ENCODE measurements around the gene HOOK2.
"Not testable (repeated sequence)": the region's sequence is repeated elsewhere in the genome, so short reads cannot be mapped to it uniquely, and the experiment has no call there.

Gene HOOK2, protein sequence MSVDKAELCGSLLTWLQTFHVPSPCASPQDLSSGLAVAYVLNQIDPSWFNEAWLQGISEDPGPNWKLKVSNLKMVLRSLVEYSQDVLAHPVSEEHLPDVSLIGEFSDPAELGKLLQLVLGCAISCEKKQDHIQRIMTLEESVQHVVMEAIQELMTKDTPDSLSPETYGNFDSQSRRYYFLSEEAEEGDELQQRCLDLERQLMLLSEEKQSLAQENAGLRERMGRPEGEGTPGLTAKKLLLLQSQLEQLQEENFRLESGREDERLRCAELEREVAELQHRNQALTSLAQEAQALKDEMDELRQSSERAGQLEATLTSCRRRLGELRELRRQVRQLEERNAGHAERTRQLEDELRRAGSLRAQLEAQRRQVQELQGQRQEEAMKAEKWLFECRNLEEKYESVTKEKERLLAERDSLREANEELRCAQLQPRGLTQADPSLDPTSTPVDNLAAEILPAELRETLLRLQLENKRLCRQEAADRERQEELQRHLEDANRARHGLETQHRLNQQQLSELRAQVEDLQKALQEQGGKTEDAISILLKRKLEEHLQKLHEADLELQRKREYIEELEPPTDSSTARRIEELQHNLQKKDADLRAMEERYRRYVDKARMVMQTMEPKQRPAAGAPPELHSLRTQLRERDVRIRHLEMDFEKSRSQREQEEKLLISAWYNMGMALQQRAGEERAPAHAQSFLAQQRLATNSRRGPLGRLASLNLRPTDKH

DNA sequence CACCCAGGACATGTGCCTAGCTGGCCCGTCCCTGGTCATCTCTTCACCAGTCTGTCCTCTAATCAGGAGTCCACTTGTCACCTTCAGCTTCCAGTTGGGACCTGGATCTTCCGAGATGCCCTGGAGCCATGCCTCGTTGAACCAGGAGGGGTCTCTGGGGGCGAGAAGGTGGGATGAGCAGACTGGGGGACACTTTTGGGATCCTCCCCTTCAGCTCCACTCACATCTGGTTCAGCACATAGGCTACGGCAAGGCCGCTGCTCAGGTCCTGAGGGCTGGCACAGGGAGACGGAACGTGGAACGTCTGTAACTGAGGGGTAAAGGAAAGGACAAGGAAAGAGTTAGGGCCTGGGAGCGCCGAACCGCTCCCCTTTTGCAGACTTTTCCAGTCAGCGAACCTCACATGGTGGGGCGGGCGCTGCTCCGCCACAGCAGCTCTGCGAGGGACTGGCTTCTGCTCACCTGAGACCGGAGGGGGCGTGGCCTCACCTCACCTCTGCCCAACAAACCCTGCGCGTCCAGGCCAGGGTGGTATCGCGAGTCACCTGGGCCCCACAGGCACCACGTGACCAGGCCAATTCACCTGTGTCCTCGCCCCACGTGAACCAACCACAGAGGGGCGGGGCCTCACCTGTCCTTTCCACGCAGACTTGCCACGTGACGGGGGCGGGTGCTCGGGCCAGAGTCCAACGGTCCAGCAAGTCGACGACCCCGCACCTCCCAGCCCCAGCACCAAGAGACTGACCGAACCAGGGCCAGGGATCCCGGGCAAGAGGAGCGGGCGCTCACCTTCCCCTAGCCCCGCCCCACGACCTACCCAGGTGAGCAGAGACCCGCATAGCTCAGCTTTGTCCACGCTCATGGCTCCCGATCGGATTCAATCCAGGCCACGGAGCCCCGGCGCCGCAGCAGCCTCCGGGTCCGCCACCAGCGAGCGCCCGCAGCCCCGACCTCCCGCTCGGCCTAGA lies at the start of gene HOOK2:
Gene HOOK2 (minus strand): TSS at position 965 of the 968 bp plus-strand sequence. CDS start 103 bp downstream, at position 862.
- no peak for DNase-seq (ENCODE audit: low read depth)

DNA sequence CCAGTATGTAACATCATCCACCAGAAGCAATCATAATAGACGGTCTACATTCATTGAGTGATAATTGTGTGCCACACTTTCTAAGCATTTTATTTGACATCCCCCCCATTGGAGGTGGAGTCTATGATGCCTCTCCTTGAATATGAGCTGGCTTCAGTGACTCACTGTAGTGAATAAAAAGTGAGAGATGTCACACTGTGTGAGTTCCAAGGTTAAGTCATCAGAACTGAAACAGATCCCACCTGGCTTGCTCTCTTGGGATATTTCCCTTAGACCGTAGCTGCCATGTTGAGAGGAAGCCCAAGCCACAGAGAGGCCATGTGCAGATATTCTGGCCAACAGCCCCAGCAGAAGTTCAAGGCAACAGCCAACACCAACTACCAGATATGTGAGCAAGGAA lies 46.4 kb upstream of the HOOK2 start:
- DNase-seq (ENCODE audit: low read depth): no peak

DNA sequence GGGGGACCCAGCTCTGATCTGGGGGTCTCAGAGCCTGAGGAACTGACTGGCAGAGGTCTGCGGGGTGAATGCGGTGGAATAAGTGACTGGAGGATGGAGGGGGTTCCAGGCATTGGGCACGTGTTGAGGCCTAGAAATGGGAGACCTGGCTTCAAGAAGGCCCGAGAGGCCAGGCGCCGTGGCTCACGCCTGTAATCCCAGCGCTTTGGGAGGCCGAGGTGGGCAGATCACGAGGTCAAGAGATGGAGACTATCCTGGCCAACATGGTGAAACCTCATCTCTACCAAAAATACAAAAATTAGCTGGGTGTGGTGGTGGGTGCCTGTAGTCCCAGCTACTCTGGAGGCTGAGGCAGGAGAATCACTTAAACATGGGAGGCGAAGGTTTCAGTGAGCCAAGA lies 42.5 kb upstream of the HOOK2 start:
- not testable (repeated sequence) for DNase-seq (ENCODE audit: low read depth)

DNA sequence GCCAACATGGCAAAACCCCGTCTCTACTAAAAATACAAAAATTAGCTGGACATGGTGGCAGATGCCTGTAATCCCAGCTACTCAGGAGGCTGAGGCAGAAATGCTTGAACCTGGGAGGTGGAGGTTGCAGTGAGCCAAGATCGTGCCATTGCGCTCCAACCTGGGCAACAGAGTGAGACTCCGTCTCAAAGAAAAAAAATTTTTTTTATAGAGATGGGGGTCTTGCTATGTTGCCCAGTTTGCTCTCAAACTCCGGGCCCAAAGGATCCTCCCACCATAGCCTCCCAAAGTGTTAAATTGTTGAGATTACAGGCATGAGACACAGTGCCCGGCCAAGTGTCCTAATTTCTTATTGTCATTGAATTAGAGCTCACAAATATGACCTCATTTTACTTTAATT lies 41.8 kb upstream of the HOOK2 start:
- DNase-seq (ENCODE audit: low read depth): not testable (repeated sequence)

DNA sequence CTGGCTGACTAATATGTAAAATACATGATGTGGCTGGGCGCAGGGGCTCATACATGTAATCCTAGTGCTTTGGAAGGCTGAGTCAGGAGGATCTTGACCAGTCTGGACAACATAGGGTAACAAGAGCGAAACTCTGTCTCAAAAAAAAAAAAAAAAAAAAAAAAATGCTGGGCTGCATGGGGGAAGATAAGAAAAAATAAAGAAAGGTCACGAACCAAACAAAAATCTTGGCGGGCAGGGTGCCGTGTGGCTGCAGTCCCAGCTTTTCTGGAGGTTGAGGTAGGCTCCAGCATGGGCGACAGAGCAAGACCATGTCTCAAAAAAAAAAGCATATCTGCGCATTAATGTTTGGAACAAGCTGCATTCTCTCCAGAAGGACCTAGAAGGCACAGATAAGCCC lies 39.7 kb upstream of the HOOK2 start:
- no peak for DNase-seq (ENCODE audit: low read depth)

DNA sequence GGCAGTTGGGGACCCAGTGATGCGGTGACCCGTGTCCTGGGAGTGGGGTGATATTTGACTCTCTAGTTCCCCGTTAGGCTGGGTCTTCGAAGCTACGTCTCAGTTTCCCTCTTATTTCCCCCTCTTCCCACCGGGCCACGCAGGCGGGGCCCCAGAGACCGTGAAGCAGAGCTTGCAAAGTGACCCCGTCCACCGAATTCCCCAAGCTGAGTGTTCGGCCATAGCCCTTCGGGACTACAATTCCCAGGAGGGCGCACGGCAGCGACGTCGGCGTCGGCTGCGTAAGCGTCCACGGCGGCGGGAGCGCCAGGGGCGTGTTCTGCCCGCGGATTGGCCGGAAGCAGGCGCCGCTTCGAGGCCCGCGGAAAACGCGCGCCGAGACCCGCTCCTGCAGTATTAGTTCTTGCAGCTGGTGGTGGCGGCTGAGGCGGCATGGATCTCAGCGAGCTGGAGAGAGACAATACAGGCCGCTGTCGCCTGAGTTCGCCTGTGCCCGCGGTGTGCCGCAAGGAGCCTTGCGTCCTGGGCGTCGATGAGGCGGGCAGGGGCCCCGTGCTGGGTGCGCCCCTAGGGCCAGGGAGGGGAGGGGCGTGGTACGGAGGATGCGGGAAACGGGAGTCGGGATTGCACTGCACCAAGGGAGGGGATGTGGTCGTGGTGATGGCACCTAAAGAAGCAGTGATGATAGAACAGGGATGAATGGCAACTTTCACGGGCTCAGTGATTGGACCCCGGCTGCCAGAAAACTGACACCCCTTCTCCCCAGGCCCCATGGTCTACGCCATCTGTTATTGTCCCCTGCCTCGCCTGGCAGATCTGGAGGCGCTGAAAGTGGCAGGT lies 31.1 kb upstream of the HOOK2 start, which contains the start of gene RNASEH2A:
Gene RNASEH2A (plus strand): TSS at position 343 of the 840 bp plus-strand sequence. CDS start 90 bp downstream, at position 433.
- peak; percentile 78 for DNase-seq (ENCODE audit: low read depth)

DNA sequence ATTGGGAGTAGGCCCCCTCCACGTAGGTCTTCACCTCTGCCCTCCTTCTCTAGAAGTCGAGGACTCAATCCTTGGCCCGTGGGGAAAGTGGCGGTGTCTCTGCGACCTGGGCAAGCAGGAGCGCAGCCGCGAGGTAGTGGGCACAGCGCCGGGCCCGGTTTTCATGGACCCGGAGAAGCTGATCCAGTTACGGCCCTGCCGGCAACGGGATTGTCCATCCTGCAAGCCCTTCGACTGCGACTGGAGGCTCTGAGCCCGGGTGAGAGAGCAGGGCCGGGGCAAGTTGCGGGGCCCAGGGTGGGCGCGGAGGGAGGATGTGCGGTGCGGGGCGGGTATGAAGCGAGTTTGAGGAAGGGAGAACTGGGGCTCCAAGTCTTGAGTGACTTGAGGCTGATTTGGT lies 28.7 kb upstream of the HOOK2 start:
- DNase-seq (ENCODE audit: low read depth): no peak

DNA sequence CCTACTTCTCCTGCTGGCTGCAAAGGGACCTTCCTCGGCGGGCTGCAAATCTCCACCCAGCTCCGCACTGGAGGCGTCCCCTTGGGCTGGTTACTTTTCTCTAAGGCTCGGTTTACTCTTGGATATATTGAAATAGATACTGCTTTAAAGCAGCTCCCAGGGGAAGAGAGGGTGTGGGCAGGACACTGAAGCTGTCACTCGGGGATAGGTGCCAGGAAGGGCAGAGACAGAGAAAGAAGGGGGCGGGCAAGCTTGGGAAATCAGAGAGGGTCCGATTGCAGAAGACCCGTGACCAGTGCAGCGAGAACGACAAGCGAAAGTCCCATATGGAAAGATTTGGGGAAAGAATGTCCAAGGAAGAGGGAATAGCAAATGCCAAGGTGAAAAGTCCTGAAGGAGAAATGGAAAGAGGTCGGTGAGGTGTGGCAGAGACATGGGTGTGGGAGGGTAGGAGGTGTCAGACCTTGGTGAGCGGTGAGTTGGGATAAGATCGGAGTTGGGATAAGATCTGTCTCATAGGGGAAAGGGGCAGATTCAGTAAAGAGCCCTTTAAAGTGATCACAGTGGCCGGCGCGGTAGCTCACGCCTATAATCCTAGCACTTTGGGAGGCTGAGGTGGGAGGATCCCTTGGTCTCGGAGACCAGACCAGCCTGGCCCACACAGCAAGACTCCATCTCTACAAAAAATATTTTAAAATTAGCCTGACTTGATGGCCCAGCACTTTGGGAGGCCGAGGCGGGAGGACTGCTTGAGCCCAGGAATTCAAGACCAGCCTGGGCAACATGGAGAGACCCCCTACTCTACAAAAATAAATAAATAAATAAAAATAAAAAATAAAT lies 27.1 kb upstream of the HOOK2 start:
- DNase-seq (ENCODE audit: low read depth): no peak

DNA sequence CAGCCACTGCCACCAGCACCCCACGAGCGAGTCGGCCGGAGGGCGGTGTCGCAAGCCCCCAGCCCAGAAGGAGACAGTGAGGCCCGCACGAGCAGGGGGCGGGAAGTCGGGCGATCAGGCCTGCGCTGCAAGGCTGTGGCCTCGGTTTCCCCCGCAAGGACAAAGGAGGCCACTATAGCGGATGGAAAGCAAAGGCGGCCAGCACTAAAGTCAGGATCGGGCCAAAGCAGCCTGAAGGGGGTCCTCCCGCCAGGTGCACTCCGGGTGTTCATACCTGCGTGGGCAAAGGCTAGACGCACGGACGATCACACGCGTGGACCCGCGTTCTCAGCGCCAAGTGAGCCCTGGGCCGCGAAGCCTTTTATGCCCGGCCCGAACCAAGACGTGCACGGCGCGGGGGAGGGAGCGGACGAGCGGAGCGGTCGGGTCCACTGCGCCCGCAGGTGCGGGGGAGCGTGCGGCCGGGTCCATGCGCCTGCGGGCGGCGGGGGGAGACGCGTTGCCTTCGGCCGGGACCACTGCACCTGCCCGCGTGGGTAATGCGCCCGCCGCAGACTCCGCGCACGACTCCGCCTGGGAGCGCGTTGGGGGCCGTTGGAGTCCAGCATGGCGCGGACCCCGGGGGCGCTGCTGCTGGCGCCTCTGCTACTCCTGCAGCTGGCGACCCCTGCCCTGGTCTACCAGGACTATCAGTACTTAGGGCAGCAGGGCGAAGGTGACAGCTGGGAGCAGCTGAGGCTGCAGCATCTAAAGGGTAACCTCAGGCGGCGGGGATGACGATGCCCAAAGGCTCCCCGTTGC lies 26.3 kb upstream of the HOOK2 start, which contains the start of the genes PRDX2 and THSD8:
Gene PRDX2 (minus strand): TSS at position 335 of the 801 bp plus-strand sequence. CDS start 539 bp downstream, outside the sequence.
Gene THSD8 (plus strand): TSS at position 604 of the 801 bp plus-strand sequence. CDS start 3 bp downstream, at position 607.
- DNase-seq (ENCODE audit: low read depth): peak; percentile 41

DNA sequence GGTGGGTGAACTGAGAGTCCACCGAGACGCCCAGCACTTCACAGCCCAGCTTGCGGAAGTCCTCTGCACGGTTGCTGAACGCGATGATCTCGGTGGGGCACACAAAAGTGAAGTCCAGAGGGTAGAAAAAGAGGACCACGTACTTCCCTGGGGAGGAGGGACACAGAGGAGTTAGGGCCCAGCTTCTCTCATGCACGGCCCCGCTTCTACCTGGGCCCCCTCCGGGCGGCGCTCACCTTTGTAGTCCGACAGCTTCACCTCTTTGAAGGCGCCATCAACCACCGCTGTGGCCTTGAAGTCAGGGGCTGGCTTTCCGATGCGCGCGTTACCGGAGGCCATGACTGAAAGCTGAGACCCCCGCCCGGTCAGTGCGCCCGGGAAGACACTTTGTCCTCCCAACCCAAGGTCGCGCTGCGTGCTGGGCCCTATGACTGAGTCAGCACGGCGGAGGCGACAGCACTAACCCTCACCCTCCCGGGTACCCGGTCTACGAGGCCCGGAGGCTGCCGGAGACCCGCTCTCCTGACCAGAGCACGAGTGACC lies 25.6 kb upstream of the HOOK2 start:
- no peak for DNase-seq (ENCODE audit: low read depth)

DNA sequence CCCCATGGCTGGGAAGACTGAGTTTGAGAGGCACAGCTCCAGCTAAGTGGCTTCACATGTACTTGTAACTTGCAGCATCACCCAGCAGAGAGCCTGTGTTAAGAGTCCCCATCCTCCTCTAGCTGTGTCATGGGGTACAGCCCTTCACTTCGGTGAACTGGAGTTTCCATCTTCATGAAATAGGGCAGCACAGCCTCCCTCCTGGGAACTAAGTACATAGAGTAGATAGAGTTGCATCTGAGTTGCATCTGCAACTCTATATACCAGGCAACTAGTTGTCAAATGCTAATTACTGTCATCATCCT lies 25.1 kb upstream of the HOOK2 start:
- no peak for DNase-seq (ENCODE audit: low read depth)

DNA sequence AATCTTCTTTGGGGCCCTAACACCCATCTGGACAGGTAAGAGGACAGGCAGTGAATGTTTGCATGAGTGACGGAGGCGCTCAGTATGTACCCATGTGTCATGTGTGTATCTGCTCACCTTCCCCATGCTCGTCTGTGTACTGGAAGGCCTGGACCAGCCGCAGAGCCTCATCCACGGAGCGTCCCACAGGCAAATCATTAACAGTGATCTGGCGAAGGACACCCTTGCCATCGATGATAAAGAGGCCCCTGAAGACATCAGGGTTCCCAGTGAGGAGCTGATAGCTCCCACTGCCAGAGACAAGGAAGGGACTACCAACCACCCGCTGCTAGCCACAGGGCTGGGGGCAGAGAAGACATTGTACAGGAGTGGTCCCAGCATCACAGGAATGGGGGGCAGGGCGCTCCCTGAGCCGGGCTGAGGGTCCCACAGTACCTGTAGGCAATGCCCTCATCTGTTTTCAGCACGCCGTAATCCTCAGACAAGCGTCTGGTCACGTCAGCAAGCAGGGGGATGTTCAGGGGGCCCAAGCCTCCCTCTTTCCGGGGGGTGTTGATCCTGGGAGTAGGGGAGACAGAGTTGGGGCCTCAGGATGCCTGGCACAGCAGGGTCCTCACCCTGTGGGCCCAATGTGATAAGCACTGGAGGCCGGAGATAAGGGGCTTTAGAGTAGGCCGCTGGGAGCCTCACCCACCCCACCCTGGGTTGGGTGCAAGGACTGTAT lies 24.6 kb upstream of the HOOK2 start:
- no peak for DNase-seq (ENCODE audit: low read depth)

DNA sequence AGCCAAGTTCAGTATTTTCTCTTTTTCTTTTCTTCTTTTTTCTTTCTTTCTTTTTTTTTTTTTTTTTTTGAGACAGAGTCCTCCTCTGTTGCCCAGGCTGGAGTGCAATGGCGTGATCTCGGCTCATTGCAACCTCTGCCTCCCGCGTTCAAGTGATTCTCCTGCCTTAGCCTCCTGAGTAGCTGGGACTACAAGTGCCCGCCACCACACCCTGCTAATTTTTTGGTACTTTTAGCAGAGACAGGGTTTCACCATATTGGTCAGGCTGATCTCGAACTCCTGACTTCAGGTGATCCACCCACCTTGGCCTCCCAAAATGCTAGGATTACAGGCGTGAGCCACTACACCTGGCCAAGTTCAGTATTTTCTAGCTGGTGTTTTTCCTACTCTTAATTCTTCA lies 22.3 kb upstream of the HOOK2 start:
- not testable (repeated sequence) for DNase-seq (ENCODE audit: low read depth)

DNA sequence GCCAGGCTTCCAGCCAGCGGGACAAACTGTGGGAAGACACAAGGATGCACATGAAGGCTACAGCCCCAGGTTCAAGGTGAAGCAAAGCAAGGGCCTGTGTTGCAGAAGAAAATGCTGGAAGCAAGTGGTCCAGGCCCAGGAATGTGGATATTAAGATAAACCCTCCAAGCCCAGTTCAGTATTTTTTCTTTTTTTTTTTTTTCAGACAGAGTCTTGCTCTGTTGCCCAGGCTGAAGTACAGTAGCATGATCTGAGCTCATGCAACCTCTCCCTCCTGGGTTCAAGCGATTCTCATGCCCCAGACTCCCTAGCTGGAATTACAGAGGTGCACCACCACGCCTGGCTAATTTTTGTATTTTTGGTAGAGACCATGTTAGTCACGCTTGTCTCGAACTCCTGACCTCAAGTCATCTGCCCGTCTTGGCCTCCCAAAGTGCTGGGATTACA lies 21.8 kb upstream of the HOOK2 start:
- DNase-seq (ENCODE audit: low read depth): no peak

DNA sequence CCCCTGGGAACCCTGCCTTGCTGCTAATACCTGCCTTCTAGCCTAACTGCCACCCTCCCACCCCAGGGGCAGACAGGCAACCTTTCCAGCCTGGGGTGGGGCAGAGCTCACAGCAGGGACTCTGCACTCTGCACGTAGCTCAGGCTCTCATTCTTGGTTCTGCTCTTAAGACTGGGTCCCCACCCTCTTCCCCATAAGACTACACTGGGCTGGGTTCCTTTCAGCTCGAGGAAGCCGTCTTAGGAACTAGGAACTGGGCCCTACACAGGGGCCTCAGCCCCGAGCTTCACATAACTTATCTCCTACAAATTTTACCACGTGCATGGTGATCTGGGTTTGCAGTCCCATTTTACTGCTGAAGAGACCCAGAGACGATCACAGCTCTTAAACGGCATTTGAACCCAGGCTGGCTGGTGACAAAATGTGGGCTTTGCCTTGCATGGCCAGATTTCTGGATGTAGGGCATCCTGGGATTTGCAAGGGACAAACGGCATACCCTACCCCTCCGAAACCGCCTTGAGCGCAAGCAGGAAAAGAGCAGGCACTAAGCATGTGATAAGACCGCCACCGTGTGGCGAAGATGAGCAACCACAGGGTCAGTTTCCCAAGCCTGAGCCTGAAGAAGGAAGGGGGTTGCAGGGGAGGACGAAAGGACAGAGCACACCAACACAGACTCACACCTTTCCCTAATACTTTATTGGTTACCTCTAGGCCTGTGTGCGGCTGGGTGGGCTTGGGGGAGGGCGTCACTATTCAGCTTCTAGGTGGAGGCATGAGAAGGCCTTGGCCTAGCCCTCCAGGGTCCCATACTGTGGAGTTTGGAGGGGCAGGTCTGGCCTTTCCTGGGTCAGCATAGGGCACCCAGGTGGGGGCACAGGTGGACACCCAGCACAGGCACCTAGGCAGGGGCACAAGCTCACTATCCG lies 21.1 kb upstream of the HOOK2 start:
- peak; percentile 55 for DNase-seq (ENCODE audit: low read depth)

DNA sequence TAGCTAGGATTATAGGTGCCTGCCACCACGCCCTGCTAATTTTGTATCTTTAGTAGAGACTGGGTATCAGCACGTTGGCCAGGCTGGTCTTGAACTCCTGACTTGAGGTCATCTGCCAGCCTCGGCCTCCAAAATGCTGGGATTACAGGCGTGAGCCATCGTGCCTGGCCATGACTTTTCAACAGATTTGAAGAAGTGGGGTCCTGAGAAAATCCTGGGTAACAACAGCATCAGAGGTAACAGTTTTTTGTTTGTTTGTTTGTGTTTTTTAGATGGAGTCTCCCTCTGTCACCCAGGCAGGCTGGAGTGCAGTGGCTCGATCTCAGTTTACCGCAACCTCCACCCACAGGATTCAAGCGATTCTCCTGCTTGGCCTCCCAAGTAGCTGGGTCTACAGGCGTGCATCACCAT lies 19.6 kb upstream of the HOOK2 start:
- DNase-seq (ENCODE audit: low read depth): no peak

Data from stimulated activated CD8-positive, alpha-beta memory T cell treated with anti-CD3 and anti-CD28 coated beads, Interleukin-12 subunit alpha, Interleukin-12 subunit beta, amount 100 ng/mL, for 4 hours (primary cell).